Measurements from ENCODE around the gene NDUFB2.
"Not testable (repeated sequence)": the region's sequence is repeated elsewhere in the genome, so short reads cannot be mapped to it uniquely, and the experiment has no call there.

NDUFB2 gene

DNA sequence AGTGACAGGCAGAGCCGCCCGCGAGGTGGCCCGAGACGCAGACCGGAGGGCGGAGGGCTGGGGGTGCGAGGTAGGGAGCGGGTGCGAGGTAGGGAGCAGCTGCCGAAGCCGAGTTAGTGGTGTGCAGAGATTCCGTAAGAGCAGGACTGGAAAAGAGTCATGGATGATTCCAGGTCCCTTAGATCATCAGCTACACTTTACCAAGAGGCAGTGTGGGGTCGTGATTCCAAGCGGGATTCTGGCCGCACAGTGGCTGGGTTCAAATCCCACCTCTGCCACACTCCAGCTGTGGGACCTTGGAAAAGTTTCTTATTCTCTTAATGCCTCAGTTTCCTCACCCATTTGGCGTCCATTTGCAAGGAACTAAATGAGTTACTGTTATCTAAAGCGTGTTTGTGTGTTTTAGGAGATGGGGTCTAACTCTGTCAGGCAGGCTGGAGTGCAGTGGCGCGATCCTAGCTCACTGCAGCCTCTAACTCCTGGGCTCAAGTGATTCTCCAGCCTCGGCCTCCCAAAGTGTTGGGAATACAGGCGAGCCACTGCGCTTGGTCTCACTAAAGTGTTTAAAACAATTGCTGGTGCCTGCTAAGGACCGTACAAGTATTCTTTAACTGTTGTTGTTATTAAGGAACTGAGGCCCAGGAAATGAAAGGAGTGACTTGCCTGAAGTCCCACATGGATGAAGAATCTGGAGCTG is 1.1 kb downstream of the NDUFB2 start:
- Histone ChIP-seq H3K27me3 (replicated peaks in 2 of 5; ENCODE audit: control insufficient read depth in 4 of 5, insufficient read depth in 5 of 5, low read length in 4 of 5) (no peaks in the 10 kb centered on the region), H3K27ac (ENCODE audit: insufficient read depth in 1 of 2, low read depth in 1 of 2, low read length in 2 of 2, poor library complexity in 1 of 2, severe bottlenecking in 2 of 2) (peak overlapping the region; percentile 25 to 91), H3K36me3 (ENCODE audit: control insufficient read depth in 4 of 4, insufficient read depth in 4 of 4, low read length in 3 of 4) (peaks cover 0 to 8% (median 3%) of the 10 kb centered on the region in 4 experiments), H3K9me3 (ENCODE audit: control extremely low read depth in 1 of 5, control insufficient read depth in 4 of 5, insufficient read depth in 2 of 5, low read depth in 1 of 5, low read length in 4 of 5) (no peaks in the 10 kb centered on the region), H3K4me3 (ENCODE audit: control insufficient read depth in 1 of 7, extremely low read depth in 1 of 7, insufficient read depth in 4 of 7, low read depth in 2 of 7, low read length in 6 of 7) (peak overlapping the region; percentile 84 to 96 (median 92)), H3K4me1 (ENCODE audit: control extremely low read depth in 1 of 4, control insufficient read depth in 4 of 4, insufficient read depth in 4 of 4, low read length in 3 of 4) (peaks cover 5 to 21% (median 19%) of the 10 kb centered on the region in 4 experiments)
- no peak for DNase-seq
- 34% methylated on average over 16 of the region's 24 CpGs for WGBS (ENCODE audit: insufficient coverage)
- CTCF ChIA-PET: no interaction called here
- POLR2A ChIA-PET: no interaction called here

DNA sequence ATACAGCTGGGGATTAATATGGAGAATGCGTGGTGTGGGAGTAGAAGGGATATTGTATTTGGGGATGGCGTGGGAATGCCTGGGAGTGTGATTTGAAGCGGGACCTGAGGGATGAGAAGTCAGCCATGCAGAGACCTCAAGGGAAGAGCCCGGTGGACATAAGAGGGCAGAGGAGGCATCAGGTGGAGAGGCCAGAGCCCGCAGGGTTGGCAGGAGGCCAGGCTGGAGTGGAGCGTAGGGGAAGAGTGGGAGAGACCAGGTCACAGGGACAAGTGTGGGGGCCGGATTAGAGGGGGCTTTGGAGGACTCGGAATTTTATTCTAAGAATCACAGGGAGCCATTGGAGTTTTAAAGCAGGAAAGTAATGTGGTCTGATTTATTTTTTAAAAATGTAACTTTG is 2.0 kb downstream of the NDUFB2 start:
- CTCF ChIA-PET: no interaction called here
- H3K27ac ChIP-seq (ENCODE audit: insufficient read depth in 1 of 2, low read depth in 1 of 2, low read length in 2 of 2, poor library complexity in 1 of 2, severe bottlenecking in 2 of 2): no peak overlapping the region

DNA sequence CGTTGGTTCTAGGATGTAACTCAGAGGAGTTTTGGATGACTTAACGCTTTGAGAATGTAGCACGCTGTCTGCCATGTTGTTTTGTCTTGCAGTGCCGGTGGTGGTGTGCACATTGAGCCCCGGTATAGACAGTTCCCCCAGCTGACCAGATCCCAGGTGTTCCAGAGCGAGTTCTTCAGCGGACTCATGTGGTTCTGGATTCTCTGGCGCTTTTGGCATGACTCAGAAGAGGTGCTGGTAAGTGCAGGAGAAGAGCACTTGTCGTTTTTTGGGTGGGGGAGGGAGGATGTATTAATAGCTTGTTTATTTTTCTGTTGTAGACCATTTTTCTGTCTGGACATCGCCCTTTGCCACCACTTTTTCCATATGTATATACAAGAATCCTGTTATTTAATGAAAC is 6.3 kb downstream of the NDUFB2 start:
- ChIA-PET CTCF (interaction anchor here (1.3 to 1.6 kb wide), 2 partner anchors 28 to 311 kb away, joined by 3 to 4 read pairs; no protein-coding TSS in a partner anchor), POLR2A (no interaction called here)
- Histone ChIP-seq H3K4me1 (ENCODE audit: control extremely low read depth in 1 of 4, control insufficient read depth in 4 of 4, insufficient read depth in 4 of 4, low read length in 3 of 4) (peaks cover 1 to 7% (median 5%) of the 10 kb centered on the region in 4 experiments), H3K4me3 (ENCODE audit: control insufficient read depth in 1 of 7, extremely low read depth in 1 of 7, insufficient read depth in 4 of 7, low read depth in 2 of 7, low read length in 6 of 7) (no peak overlapping the region), H3K36me3 (ENCODE audit: control insufficient read depth in 4 of 4, insufficient read depth in 4 of 4, low read length in 3 of 4) (peaks cover 8 to 33% (median 21%) of the 10 kb centered on the region in 4 experiments), H3K27ac (ENCODE audit: insufficient read depth in 1 of 2, low read depth in 1 of 2, low read length in 2 of 2, poor library complexity in 1 of 2, severe bottlenecking in 2 of 2) (no peak overlapping the region), H3K9me3 (ENCODE audit: control extremely low read depth in 1 of 5, control insufficient read depth in 4 of 5, insufficient read depth in 2 of 5, low read depth in 1 of 5, low read length in 4 of 5) (no peaks in the 10 kb centered on the region), H3K27me3 (replicated peaks in 2 of 5; ENCODE audit: control insufficient read depth in 4 of 5, insufficient read depth in 5 of 5, low read length in 4 of 5) (no peaks in the 10 kb centered on the region)
- no peak for DNase-seq
- WGBS (ENCODE audit: insufficient coverage): 100% methylated on average over 7 of the region's 10 CpGs

More for the DNA sequence above, 2.0 kb downstream of the NDUFB2 start:
- no peak for DNase-seq
- 97% methylated on average over 8 of the region's 8 CpGs for WGBS (ENCODE audit: insufficient coverage)
- H3K9me3 ChIP-seq (ENCODE audit: control extremely low read depth in 1 of 5, control insufficient read depth in 4 of 5, insufficient read depth in 2 of 5, low read depth in 1 of 5, low read length in 4 of 5): no peaks in the 10 kb centered on the region
- no peaks in the 10 kb centered on the region for H3K27me3 ChIP-seq (replicated peaks in 2 of 5; ENCODE audit: control insufficient read depth in 4 of 5, insufficient read depth in 5 of 5, low read length in 4 of 5)
- peaks cover 5 to 21% (median 19%) of the 10 kb centered on the region in 4 experiments for H3K4me1 ChIP-seq (ENCODE audit: control extremely low read depth in 1 of 4, control insufficient read depth in 4 of 4, insufficient read depth in 4 of 4, low read length in 3 of 4)
- POLR2A ChIA-PET: no interaction called here
- peaks cover 0 to 14% (median 5%) of the 10 kb centered on the region in 4 experiments for H3K36me3 ChIP-seq (ENCODE audit: control insufficient read depth in 4 of 4, insufficient read depth in 4 of 4, low read length in 3 of 4)
- peak overlapping the region in 2 of 7 experiments; percentile 89 to 94 for H3K4me3 ChIP-seq (ENCODE audit: control insufficient read depth in 1 of 7, extremely low read depth in 1 of 7, insufficient read depth in 4 of 7, low read depth in 2 of 7, low read length in 6 of 7)

DNA sequence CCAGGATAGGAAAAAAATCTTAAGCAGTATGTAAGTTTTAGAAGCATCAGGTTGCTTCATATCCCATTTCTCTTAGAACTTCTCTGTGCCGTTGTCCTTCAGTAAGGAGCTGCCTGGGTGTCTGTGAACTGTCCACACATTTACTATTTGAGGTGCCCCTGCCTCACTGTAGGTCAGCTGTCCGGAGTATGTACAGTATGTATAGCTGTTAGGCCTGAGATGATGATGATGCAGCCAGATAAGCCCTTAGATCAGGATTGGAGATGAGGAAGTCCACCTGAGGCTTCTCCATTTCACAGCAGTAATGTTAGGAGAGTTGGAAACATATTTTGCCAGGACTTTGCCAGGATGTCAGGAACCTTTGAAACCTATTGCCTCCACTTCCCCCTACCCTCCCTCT is 7.7 kb downstream of the NDUFB2 start:
- CTCF ChIA-PET: no interaction called here
- Histone ChIP-seq H3K27ac (ENCODE audit: insufficient read depth in 1 of 2, low read depth in 1 of 2, low read length in 2 of 2, poor library complexity in 1 of 2, severe bottlenecking in 2 of 2) (no peak overlapping the region), H3K27me3 (replicated peaks in 2 of 5; ENCODE audit: control insufficient read depth in 4 of 5, insufficient read depth in 5 of 5, low read length in 4 of 5) (no peaks in the 10 kb centered on the region), H3K4me1 (ENCODE audit: control extremely low read depth in 1 of 4, control insufficient read depth in 4 of 4, insufficient read depth in 4 of 4, low read length in 3 of 4) (no peaks in the 10 kb centered on the region), H3K4me3 (ENCODE audit: control insufficient read depth in 1 of 7, extremely low read depth in 1 of 7, insufficient read depth in 4 of 7, low read depth in 2 of 7, low read length in 6 of 7) (no peak overlapping the region), H3K36me3 (ENCODE audit: control insufficient read depth in 4 of 4, insufficient read depth in 4 of 4, low read length in 3 of 4) (peaks cover 8 to 31% (median 21%) of the 10 kb centered on the region in 4 experiments), H3K9me3 (ENCODE audit: control extremely low read depth in 1 of 5, control insufficient read depth in 4 of 5, insufficient read depth in 2 of 5, low read depth in 1 of 5, low read length in 4 of 5) (no peaks in the 10 kb centered on the region)
- 100% methylated on average over 1 of the region's 2 CpGs for WGBS (ENCODE audit: insufficient coverage)
- POLR2A ChIA-PET: no interaction called here
- DNase-seq: no peak

DNA sequence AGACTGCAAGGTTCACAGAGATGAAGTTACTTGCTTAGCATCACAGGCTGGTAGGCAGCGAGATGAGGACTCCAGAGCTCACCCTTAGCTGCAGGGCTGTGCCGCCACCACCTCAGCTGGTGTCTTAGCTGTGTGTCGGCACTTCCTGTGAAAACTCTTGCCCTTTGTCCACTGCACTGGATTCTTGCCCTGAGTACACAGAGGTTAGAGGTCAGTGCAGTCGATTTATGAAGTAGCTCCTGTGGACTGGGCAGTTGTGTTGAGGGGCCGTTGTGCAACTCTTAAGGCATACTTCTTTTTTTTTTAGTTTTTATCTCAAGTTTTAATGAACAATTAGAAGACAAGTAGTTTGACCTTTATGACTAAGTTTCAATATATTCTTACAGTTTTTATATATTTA is 10.6 kb downstream of the NDUFB2 start:
- Histone ChIP-seq H3K27ac (ENCODE audit: insufficient read depth in 1 of 2, low read depth in 1 of 2, low read length in 2 of 2, poor library complexity in 1 of 2, severe bottlenecking in 2 of 2) (no peak overlapping the region), H3K27me3 (replicated peaks in 2 of 5; ENCODE audit: control insufficient read depth in 4 of 5, insufficient read depth in 5 of 5, low read length in 4 of 5) (no peaks in the 10 kb centered on the region), H3K9me3 (ENCODE audit: control extremely low read depth in 1 of 5, control insufficient read depth in 4 of 5, insufficient read depth in 2 of 5, low read depth in 1 of 5, low read length in 4 of 5) (no peaks in the 10 kb centered on the region), H3K4me3 (ENCODE audit: control insufficient read depth in 1 of 7, extremely low read depth in 1 of 7, insufficient read depth in 4 of 7, low read depth in 2 of 7, low read length in 6 of 7) (no peak overlapping the region), H3K36me3 (ENCODE audit: control insufficient read depth in 4 of 4, insufficient read depth in 4 of 4, low read length in 3 of 4) (peaks cover 8 to 27% (median 20%) of the 10 kb centered on the region in 4 experiments), H3K4me1 (ENCODE audit: control extremely low read depth in 1 of 4, control insufficient read depth in 4 of 4, insufficient read depth in 4 of 4, low read length in 3 of 4) (no peaks in the 10 kb centered on the region)
- no peak for DNase-seq
- ChIA-PET CTCF (interaction anchor here (1.1 kb wide), 1 partner anchor 13 kb away, joined by 3 read pairs; no protein-coding TSS in a partner anchor), POLR2A (no interaction called here)
- WGBS (ENCODE audit: insufficient coverage): 71% methylated on average over 3 of the region's 5 CpGs

GRCh38 chr7:140708764-140709163 is 12.3 kb downstream of the NDUFB2 start:
- CTCF ChIA-PET; H3K4me3 ChIP-seq (ENCODE audit: control insufficient read depth in 1 of 7, extremely low read depth in 1 of 7, insufficient read depth in 4 of 7, low read depth in 2 of 7, low read length in 6 of 7); H3K9me3 ChIP-seq (ENCODE audit: control extremely low read depth in 1 of 5, control insufficient read depth in 4 of 5, insufficient read depth in 2 of 5, low read depth in 1 of 5, low read length in 4 of 5); DNase-seq; H3K27me3 ChIP-seq (replicated peaks in 2 of 5; ENCODE audit: control insufficient read depth in 4 of 5, insufficient read depth in 5 of 5, low read length in 4 of 5); H3K4me1 ChIP-seq (ENCODE audit: control extremely low read depth in 1 of 4, control insufficient read depth in 4 of 4, insufficient read depth in 4 of 4, low read length in 3 of 4); POLR2A ChIA-PET; H3K27ac ChIP-seq (ENCODE audit: insufficient read depth in 1 of 2, low read depth in 1 of 2, low read length in 2 of 2, poor library complexity in 1 of 2, severe bottlenecking in 2 of 2): not testable (repeated sequence)
- H3K36me3 ChIP-seq (ENCODE audit: control insufficient read depth in 4 of 4, insufficient read depth in 4 of 4, low read length in 3 of 4): peaks cover 8 to 23% (median 16%) of the 10 kb centered on the region in 4 experiments
- WGBS (ENCODE audit: insufficient coverage): no CpG with 5 or more reads among the region's 4 CpGs

DNA sequence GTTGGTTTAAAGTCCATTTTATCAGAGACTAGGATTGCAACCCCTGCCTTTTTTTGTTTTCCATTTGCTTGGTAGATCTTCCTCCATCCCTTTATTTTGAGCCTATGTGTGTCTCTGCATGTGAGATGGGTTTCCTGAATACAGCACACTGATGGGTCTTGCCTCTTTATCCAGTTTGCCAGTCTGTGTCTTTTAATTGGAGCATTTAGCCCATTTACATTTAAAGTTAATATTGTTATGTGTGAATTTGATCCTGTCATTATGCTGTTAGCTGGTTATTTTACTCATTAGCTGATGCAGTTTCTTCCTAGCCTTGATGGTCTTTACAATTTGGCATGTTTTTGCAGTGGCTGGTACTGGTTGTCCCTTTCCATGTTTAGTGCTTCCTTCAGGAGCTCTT is 15.9 kb downstream of the NDUFB2 start:
- H3K4me3 ChIP-seq (ENCODE audit: control insufficient read depth in 1 of 7, extremely low read depth in 1 of 7, insufficient read depth in 4 of 7, low read depth in 2 of 7, low read length in 6 of 7); H3K9me3 ChIP-seq (ENCODE audit: control extremely low read depth in 1 of 5, control insufficient read depth in 4 of 5, insufficient read depth in 2 of 5, low read depth in 1 of 5, low read length in 4 of 5); POLR2A ChIA-PET; CTCF ChIA-PET; DNase-seq; H3K27ac ChIP-seq (ENCODE audit: insufficient read depth in 1 of 2, low read depth in 1 of 2, low read length in 2 of 2, poor library complexity in 1 of 2, severe bottlenecking in 2 of 2); H3K4me1 ChIP-seq (ENCODE audit: control extremely low read depth in 1 of 4, control insufficient read depth in 4 of 4, insufficient read depth in 4 of 4, low read length in 3 of 4); H3K27me3 ChIP-seq (replicated peaks in 2 of 5; ENCODE audit: control insufficient read depth in 4 of 5, insufficient read depth in 5 of 5, low read length in 4 of 5): not testable (repeated sequence)
- H3K36me3 ChIP-seq (ENCODE audit: control insufficient read depth in 4 of 4, insufficient read depth in 4 of 4, low read length in 3 of 4): peaks cover 0 to 11% (median 6%) of the 10 kb centered on the region in 4 experiments
